ENCODE results near the gene MVB12B. TPM values are rescaled to one million over a fixed set of nuclear protein-coding genes. Genes with fewer than 3 reads are reported as not detected.

Gene MVB12B
- total and polyA plus RNA-seq, 2 of the 8 experiments (the other 6 are each of a cell fraction or from before 2014, with no cell fraction given): 2.6 to 5.0 TPM

GRCh38 chr9:126435626-126436025, 109.0 kb downstream of the MVB12B start:
- no peak overlapping the region for H4K8ac ChIP-seq (ENCODE audit: extremely low read depth, insufficient read depth, low read length)
- no peak overlapping the region for H3K14ac ChIP-seq (ENCODE audit: insufficient read length)
- POLR2A ChIA-PET (ENCODE audit: partially characterized antibody): no interaction called here
- H3K23ac ChIP-seq (ENCODE audit: insufficient read length): no peak overlapping the region
- DNase-seq (ENCODE audit: low read depth in 1 of 2, low spot score in 2 of 2) (no peak), FAIRE-seq (no peak)
- no peak overlapping the region for H3K18ac ChIP-seq (ENCODE audit: extremely low read depth, low read length)
- no peak overlapping the region for H4K5ac ChIP-seq (ENCODE audit: insufficient read length, low read depth, low read length)
- H3K79me2 ChIP-seq (ENCODE audit: control insufficient read depth in 1 of 2, insufficient read depth in 2 of 2, low read length in 2 of 2): no peaks in the 10 kb centered on the region
- no peak overlapping the region for H2BK20ac ChIP-seq (ENCODE audit: low read length)
- no peak overlapping the region for H2BK5ac ChIP-seq (ENCODE audit: low read depth, low read length)
- no peak overlapping the region for H3K4ac ChIP-seq (replicated peaks; ENCODE audit: insufficient read length, low read depth, low read length)
- H3K4me2 ChIP-seq (ENCODE audit: insufficient read depth in 1 of 2, low read depth in 2 of 2, low read length in 2 of 2): no peak overlapping the region
- no peaks in the 10 kb centered on the region for H3K23me2 ChIP-seq (ENCODE audit: low read depth, low read length)
- no peak overlapping the region for H2BK15ac ChIP-seq (ENCODE audit: low read length)
- H3K36me3 ChIP-seq (ENCODE audit: control insufficient read depth in 2 of 4, insufficient read depth in 4 of 4, low read length in 3 of 4): no peaks in the 10 kb centered on the region
- H3K79me1 ChIP-seq (ENCODE audit: low read depth, low read length): no peaks in the 10 kb centered on the region
- H3K9me3 ChIP-seq (ENCODE audit: insufficient read depth in 2 of 2, low read depth in 1 of 2, low read length in 1 of 2): no peaks in the 10 kb centered on the region
- H3K9ac ChIP-seq (replicated peaks in 1 of 4; ENCODE audit: extremely low read depth in 1 of 4, low read depth in 3 of 4, low read length in 3 of 4): no peak overlapping the region
- no peak overlapping the region for H3K4me3 ChIP-seq (ENCODE audit: extremely low read depth in 1 of 4, insufficient read depth in 2 of 4, low read depth in 3 of 4, low read length in 4 of 4)
- CTCF ChIA-PET (ENCODE audit: partially characterized antibody): interaction anchor here (0.7 to 1.5 kb wide), 3 partner anchors 15 to 56 kb away, joined by 3 to 5 read pairs (median 3); no protein-coding TSS in a partner anchor
- no peak overlapping the region for H2BK12ac ChIP-seq (ENCODE audit: low read depth, low read length)
- no peaks in the 10 kb centered on the region for H4K20me1 ChIP-seq (replicated peaks in 1 of 2; ENCODE audit: control insufficient read depth in 1 of 2, insufficient read depth in 2 of 2, low read length in 2 of 2)
- H3K4me1 ChIP-seq (replicated peaks in 1 of 4; ENCODE audit: control insufficient read depth in 3 of 4, insufficient read depth in 4 of 4, low read length in 3 of 4): peaks cover 0 to 3% (median 0%) of the 10 kb centered on the region in 4 experiments; a peak in 1 of 7 replicates
- no peaks in the 10 kb centered on the region for H3K27me3 ChIP-seq (replicated peaks in 1 of 4; ENCODE audit: control insufficient read depth in 3 of 4, extremely low read depth in 1 of 4, insufficient read depth in 3 of 4, low read length in 3 of 4)
- no peak overlapping the region for H2AK5ac ChIP-seq (ENCODE audit: low read depth, low read length)
- no peak overlapping the region for H2AFZ ChIP-seq (ENCODE audit: low read length)
- 87% methylated on average over 8 of the region's 8 CpGs; no CpG with 5 or more reads in 1 of the 2 experiments for WGBS, 2 experiments (ENCODE audit: extremely low coverage in 1 of 2, insufficient coverage in 1 of 2, insufficient read length in 1 of 2, insufficient replicate concordance in 2 of 2, low coverage in 1 of 2, low lambda C conversion rate in 2 of 2, missing lambda C conversion rate in 1 of 2)
- no peak overlapping the region for H3K27ac ChIP-seq (ENCODE audit: low read depth, low read length)
- no peak overlapping the region for H3K56ac ChIP-seq (replicated peaks; ENCODE audit: insufficient read length, low read depth, low read length)
- no peak overlapping the region for H4K91ac ChIP-seq (replicated peaks; ENCODE audit: insufficient read length, low read length)
- H2BK120ac ChIP-seq (replicated peaks; ENCODE audit: low read depth, low read length): no peak overlapping the region
- no peak for TF ChIP-seq SIX5 (IDR thresholded peaks at IDR 0.05; ENCODE audit: low read depth, low read length)
- TF ChIP-seq ASH2L (IDR thresholded peaks at IDR 0.05; ENCODE audit: low read length): no peak
- no peak for TF ChIP-seq RNF2 (IDR thresholded peaks at IDR 0.05; ENCODE audit: borderline replicate concordance, low read depth, low read length, missing control alignments, poor library complexity, severe bottlenecking)
- no peak for TF ChIP-seq JUN (IDR thresholded peaks at IDR 0.05; ENCODE audit: low read depth, low read length)
- TF ChIP-seq PHF8 (conservative IDR thresholded peaks at IDR 0.05; ENCODE audit: low read depth, low read length): no peak
- no peak for TF ChIP-seq EP300 (IDR thresholded peaks at IDR 0.05; ENCODE audit: borderline replicate concordance in 1 of 2, low read depth in 2 of 2, low read length in 2 of 2)
- no peak for TF ChIP-seq RXRA (IDR thresholded peaks at IDR 0.05; ENCODE audit: insufficient read depth, low read depth, low read length)
- TF ChIP-seq TEAD4 (IDR thresholded peaks at IDR 0.05; ENCODE audit: low read depth, low read length): no peak
- TF ChIP-seq RAD21 (IDR thresholded peaks at IDR 0.05 in 1 of 2, conservative IDR thresholded peaks at IDR 0.05 in 1 of 2; ENCODE audit: low read depth in 2 of 2, low read length in 2 of 2): no peak
- no peak for TF ChIP-seq E2F6 (IDR thresholded peaks at IDR 0.05)
- no peak for TF ChIP-seq CTBP2 (IDR thresholded peaks at IDR 0.05; ENCODE audit: borderline replicate concordance, insufficient read depth, insufficient read length, low read length)
- TF ChIP-seq KDM1A (IDR thresholded peaks at IDR 0.05; ENCODE audit: borderline replicate concordance, low read length): no peak
- no peak for TF ChIP-seq TAF1 (IDR thresholded peaks at IDR 0.05; ENCODE audit: low read depth, low read length)
